PC-9 (cell line): ENCODE measurements around the gene HELZ. TPM values are rescaled to one million over a fixed set of nuclear protein-coding genes. Genes with fewer than 3 reads are reported as not detected.

Experiments
- BruUV-seq: library from RNA; stranded (reverse); fragments of 400-500 nt; replicated peaks from 2 replicates; lab custom pipeline; 2021; lab: Mats Ljungman, UMichigan
- CTCF ChIA-PET: fragments of 300-600 bp; sonication (Branson Sonifier 250); formaldehyde crosslinking; loops from one replicate; lab custom pipeline; 2022; ENCODE audit warnings: antibody characterized with exemption; lab: Charles Lee
- POLR2A ChIA-PET: fragments of 300-600 bp; sonication (Branson Sonifier 250); formaldehyde crosslinking; loops from one replicate; lab custom pipeline; 2022; ENCODE audit warnings: antibody characterized with exemption; ENCODE audit not compliant: unreplicated experiment; lab: Charles Lee
- DNase-seq, 2 experiments: peaks; one replicate each; pipeline versions ENCODE4 v3.0.0 to v3.0.0-alpha.2; 2015 to 2022; ENCODE audit warnings: mixed read lengths in 1 of 2
- H2AFZ ChIP-seq: fragments of 200-600 bp; sonication (generic); 2 replicates; pipeline ENCODE4 v1.8.1; 2017; ENCODE audit warnings: antibody characterized with exemption
- H3F3A ChIP-seq: fragments of 200-600 bp; sonication (generic); 2 replicates; pipeline ENCODE4 v1.8.1; 2017; ENCODE audit warnings: antibody characterized with exemption, mild to moderate bottlenecking, low read depth; ENCODE audit not compliant: insufficient read depth
- H3K27ac ChIP-seq: fragments of 200-600 bp; sonication (generic); 2 replicates; pipeline ENCODE4 v1.6.1; 2016; ENCODE audit warnings: mixed run types
- H3K27me3 ChIP-seq: fragments of 200-600 bp; sonication (generic); 2 replicates; pipeline ENCODE4 v1.6.1; 2016; ENCODE audit warnings: low read depth, mixed run types; ENCODE audit not compliant: insufficient read depth
- H3K36me3 ChIP-seq: fragments of 200-600 bp; sonication (generic); 2 replicates; pipeline ENCODE4 v1.6.1; 2016; ENCODE audit warnings: low read depth, mixed run types
- H3K4me1 ChIP-seq: fragments of 200-600 bp; sonication (generic); replicated peaks from 2 replicates; pipeline ENCODE4 v1.6.1; 2016; ENCODE audit warnings: mixed run types; ENCODE audit not compliant: insufficient read depth
- H3K4me2 ChIP-seq: fragments of 200-600 bp; sonication (generic); 2 replicates; pipeline ENCODE4 v1.6.1; 2017; ENCODE audit warnings: mixed run types
- H3K4me3 ChIP-seq: fragments of 200-600 bp; sonication (generic); 2 replicates; pipeline ENCODE4 v1.6.1; 2016; ENCODE audit warnings: mixed run types
- H3K79me2 ChIP-seq: fragments of 200-600 bp; sonication (generic); 2 replicates; pipeline ENCODE4 v1.6.1; 2017; ENCODE audit warnings: low read depth, mixed run types
- H3K9me2 ChIP-seq: fragments of 200-600 bp; sonication (generic); 2 replicates; pipeline ENCODE4 v1.8.1; 2017; ENCODE audit warnings: mild to moderate bottlenecking; ENCODE audit not compliant: insufficient read depth
- H3K9me3 ChIP-seq: fragments of 200-600 bp; sonication (generic); 2 replicates; pipeline ENCODE4 v1.8.1; 2016; ENCODE audit warnings: low read depth; ENCODE audit not compliant: insufficient read depth
- H4K20me1 ChIP-seq: fragments of 200-600 bp; sonication (generic); 2 replicates; pipeline ENCODE4 v1.8.1; 2017; ENCODE audit not compliant: insufficient read depth
- CTCF ChIP-seq: fragments of 200-600 bp; sonication (generic); conservative IDR thresholded peaks from 2 replicates; pipeline ENCODE4 v1.6.1; 2017; ENCODE audit warnings: mixed run types, antibody characterized with exemption, mild to moderate bottlenecking, moderate library complexity
- EZH2 ChIP-seq: fragments of 200-600 bp; sonication (generic); IDR thresholded peaks from 2 replicates; pipeline ENCODE4 v1.8.0; 2017; ENCODE audit warnings: antibody characterized with exemption, low read depth
- intact Hi-C: fragments of 100-400 bp; cut with micrococcal nuclease; formaldehyde crosslinking; loops from one replicate; pipeline ENCODE4 v1.10.0; 2022; ENCODE audit not compliant: unreplicated experiment
- total RNA-seq: library from RNA; stranded (reverse); gene quantifications from 2 replicates; pipeline ENCODE4 v1.2.3, GENCODE V29; 2021

HELZ gene
- total RNA-seq, 1 experiment from 2014 or later = 38.0 TPM

DNA sequence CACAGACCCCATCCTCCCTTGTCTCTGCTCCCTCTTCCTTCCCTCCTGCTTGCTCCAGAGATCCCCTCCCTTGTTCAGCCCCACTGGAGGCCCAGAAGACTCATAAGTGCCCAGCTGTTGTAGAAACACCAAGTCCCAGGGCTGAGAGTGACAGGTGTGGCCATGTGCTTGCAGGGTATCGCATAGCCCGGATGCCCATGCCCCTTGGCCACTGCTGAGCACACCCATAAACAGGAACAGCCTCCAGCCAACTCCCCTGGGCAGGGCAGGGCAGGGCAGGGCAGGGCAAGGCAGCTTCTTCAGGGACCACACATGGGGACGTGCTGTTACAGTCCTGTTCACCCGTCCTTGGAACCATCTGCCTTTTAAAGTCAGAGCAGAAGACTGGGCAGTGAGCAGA lies 198.6 kb downstream of the HELZ start:
- H3K9me2 ChIP-seq = no peaks in the 10 kb centered on the region
- H3K27me3 ChIP-seq = no peaks in the 10 kb centered on the region
- H3F3A ChIP-seq = no peaks in the 10 kb centered on the region
- no peaks in the 10 kb centered on the region for H4K20me1 ChIP-seq
- TF ChIP-seq CTCF (no peak), EZH2 (no peak)
- peaks cover 14% of the 10 kb centered on the region for H3K9me3 ChIP-seq
- 0 out of 2 replicates have a peak overlapping the region, but pooled peaks have one; percentile 42 for H3K4me2 ChIP-seq
- H3K27ac ChIP-seq = no peak overlapping the region
- H3K79me2 ChIP-seq = no peaks in the 10 kb centered on the region
- ChIA-PET CTCF (no interaction called here), POLR2A (no interaction called here)
- H3K4me1 ChIP-seq = no peaks in the 10 kb centered on the region
- peak in 1 of 2 experiments; percentile 12 for DNase-seq
- BruUV-seq = no TSS peak
- H3K4me3 ChIP-seq = no peak overlapping the region
- no peak overlapping the region for H2AFZ ChIP-seq
- no peaks in the 10 kb centered on the region for H3K36me3 ChIP-seq
- intact Hi-C loops = no loop called here

DNA sequence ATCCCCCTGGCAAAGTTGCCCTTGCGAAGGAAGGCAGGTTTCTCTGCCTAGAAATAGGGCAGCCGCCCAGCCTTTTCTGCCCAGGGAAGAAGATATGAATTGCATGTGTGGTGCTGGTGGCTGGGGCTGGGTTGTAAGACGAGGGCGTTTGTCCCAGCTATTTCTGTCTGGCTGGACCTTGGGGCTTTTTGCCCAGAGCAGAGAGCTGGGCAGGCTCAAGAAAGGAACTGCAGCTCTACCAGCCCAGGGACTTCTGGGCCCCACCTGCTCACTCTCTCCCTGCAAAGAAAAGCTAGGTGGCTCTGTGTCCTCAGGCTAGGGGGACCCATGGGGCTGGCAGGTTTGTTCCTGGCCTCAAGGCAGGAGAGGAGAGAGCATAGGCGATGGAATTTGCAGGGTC lies 200.1 kb downstream of the HELZ start:
- H2AFZ ChIP-seq = no peak overlapping the region

GRCh38 chr17:67044016-67044772 lies 200.8 kb downstream of the HELZ start, which contains the start of gene CACNG1:
Gene CACNG1 (plus strand): TSS chr17:67044554. CDS start chr17:67044661, 107 bp downstream.
- H3F3A ChIP-seq = no peaks in the 10 kb centered on the region
- no peaks in the 10 kb centered on the region for H4K20me1 ChIP-seq
- no peak within 1 kb of the TSS for H3K4me2 ChIP-seq
- ChIA-PET POLR2A (no interaction called here), CTCF (no interaction called here)
- H3K9me2 ChIP-seq = no peaks in the 10 kb centered on the region
- intact Hi-C loops = no loop called here
- no peaks in the 10 kb centered on the region for H3K79me2 ChIP-seq
- H3K4me1 ChIP-seq = no peaks in the 10 kb centered on the region
- no peaks in the 10 kb centered on the region for H3K36me3 ChIP-seq
- TF ChIP-seq EZH2 (no peak), CTCF (no peak)
- H2AFZ ChIP-seq = no peak within 1 kb of the TSS
- H3K27me3 ChIP-seq = no peaks in the 10 kb centered on the region
- H3K4me3 ChIP-seq = no peak within 1 kb of the TSS
- peaks cover 13% of the 10 kb centered on the region for H3K9me3 ChIP-seq
- H3K27ac ChIP-seq = no peak within 1 kb of the TSS
- BruUV-seq = no TSS peak
- DNase-seq = no peak

More for the DNA sequence above, 200.1 kb downstream of the HELZ start:
- no TSS peak for BruUV-seq
- intact Hi-C loops = no loop called here
- Histone ChIP-seq H3K27me3 (no peaks in the 10 kb centered on the region), H3K9me2 (no peaks in the 10 kb centered on the region), H3K4me1 (no peaks in the 10 kb centered on the region), H3K36me3 (no peaks in the 10 kb centered on the region), H3K4me3 (no peak overlapping the region), H4K20me1 (no peaks in the 10 kb centered on the region), H3F3A (no peaks in the 10 kb centered on the region), H3K79me2 (no peaks in the 10 kb centered on the region), H3K4me2 (no peak overlapping the region), H3K9me3 (peaks cover 14% of the 10 kb centered on the region), H3K27ac (no peak overlapping the region)
- TF ChIP-seq CTCF (no peak), EZH2 (no peak)
- DNase-seq = no peak
- CTCF ChIA-PET = no interaction called here
- POLR2A ChIA-PET = no interaction called here
